Neural progenitor cell (in vitro differentiated cells): Measurements from ENCODE around the gene RALGAPA1. TPM values are rescaled to one million over a fixed set of nuclear protein-coding genes. Genes with fewer than 3 reads are reported as not detected.
"Not testable (repeated sequence)": the region's sequence is repeated elsewhere in the genome, so short reads cannot be mapped to it uniquely, and the experiment has no call there.

ENCODE experiments used
- DNase-seq: peaks from one replicate; pipeline ENCODE4 v3.0.0-alpha.2; 2016; ENCODE audit warnings: low spot score
- H2AFZ ChIP-seq: fragments of 200-600 bp; sonication (generic); replicated peaks from 2 replicates; pipeline ENCODE4 v1.6.1; 2016; ENCODE audit warnings: antibody characterized with exemption
- H3F3A ChIP-seq: fragments of 200-600 bp; sonication (generic); 2 replicates; pipeline ENCODE4 v1.6.1; 2016; ENCODE audit warnings: antibody characterized with exemption, low read depth
- H3K27ac ChIP-seq: fragments of 200-600 bp; sonication (generic); 2 replicates; pipeline ENCODE4 v1.5.1; 2016; ENCODE audit warnings: mild to moderate bottlenecking
- H3K27me3 ChIP-seq: fragments of 200-600 bp; sonication (generic); 2 replicates; pipeline ENCODE4 v1.6.1; 2016; ENCODE audit warnings: mild to moderate bottlenecking, moderate library complexity
- H3K36me3 ChIP-seq: fragments of 200-600 bp; sonication (generic); 2 replicates; pipeline ENCODE4 v1.5.1; 2016
- H3K4me1 ChIP-seq: fragments of 200-600 bp; sonication (generic); 2 replicates; pipeline ENCODE4 v1.6.1; 2016; ENCODE audit warnings: mixed run types
- H3K4me2 ChIP-seq: fragments of 200-600 bp; sonication (generic); 2 replicates; pipeline ENCODE4 v1.6.1; 2016
- H3K4me3 ChIP-seq: fragments of 200-600 bp; sonication (generic); 2 replicates; pipeline ENCODE4 v1.5.1; 2016
- H3K79me2 ChIP-seq: fragments of 200-600 bp; sonication (generic); 2 replicates; pipeline ENCODE4 v1.6.1; 2016; ENCODE audit warnings: low read depth
- H3K9ac ChIP-seq: fragments of 200-600 bp; sonication (generic); 2 replicates; pipeline ENCODE4 v1.6.1; 2016
- H3K9me3 ChIP-seq: fragments of 200-600 bp; sonication (generic); 2 replicates; pipeline ENCODE4 v1.5.1; 2016; ENCODE audit warnings: low read depth
- H4K20me1 ChIP-seq: fragments of 200-600 bp; sonication (generic); 2 replicates; pipeline ENCODE4 v1.6.1; 2016; ENCODE audit warnings: low read depth
- H3K27ac Mint-ChIP-seq: 3 replicates; pipeline ENCODE4 v1.8.0; 2021; ENCODE audit warnings: mixed read lengths
- H3K27me3 Mint-ChIP-seq: 2 replicates; pipeline ENCODE4 v1.8.0; 2022; ENCODE audit warnings: low read depth, mild to moderate bottlenecking, inconsistent platforms, moderate library complexity, mixed read lengths; ENCODE audit not compliant: insufficient read depth
- H3K36me3 Mint-ChIP-seq: 3 replicates; pipeline ENCODE4 v1.8.0; 2021; ENCODE audit warnings: mixed read lengths
- H3K4me1 Mint-ChIP-seq: 3 replicates; pipeline ENCODE4 v1.8.0; 2021; ENCODE audit warnings: mixed read lengths
- H3K4me3 Mint-ChIP-seq: 3 replicates; pipeline ENCODE4 v1.8.0; 2021; ENCODE audit warnings: mild to moderate bottlenecking, moderate library complexity, mixed read lengths
- H3K9me3 Mint-ChIP-seq: 3 replicates; pipeline ENCODE4 v1.8.0; 2020; ENCODE audit warnings: mixed read lengths
- EZH2 ChIP-seq: fragments of 200-600 bp; sonication (generic); IDR thresholded peaks from 2 replicates; pipeline ENCODE4 v1.6.1; 2017; ENCODE audit warnings: antibody characterized with exemption, mild to moderate bottlenecking, moderate library complexity
- EZH2phosphoT487 ChIP-seq: fragments of 200-600 bp; sonication (generic); IDR thresholded peaks from 2 replicates; pipeline ENCODE4 v1.6.1; 2017; ENCODE audit warnings: antibody characterized with exemption
- total RNA-seq: library from RNA; depleted of rRNA; stranded (reverse); fragments of >200 nt; gene quantifications from 2 replicates; pipeline ENCODE4 v1.2.3, GENCODE V29; 2015; ENCODE audit warnings: low replicate concordance
- TF ChIP-seq, protein P1 (sequence below): fragments of 200-600 bp; sonication (generic); IDR thresholded peaks from 2 replicates; pipeline ENCODE4 v1.5.1; 2017; ENCODE audit warnings: antibody characterized with exemption, mild to moderate bottlenecking

RALGAPA1 gene
- total RNA-seq, 1 donor from 2014 or later: 31.7 TPM

- Mint-ChIP-seq H3K4me1 (no peaks in the 10 kb centered on the region), H3K27me3 (peaks cover 2% of the 10 kb centered on the region), H3K27ac (no peak overlapping the region), H3K4me3 (no peak overlapping the region), H3K9me3 (peaks cover 16% of the 10 kb centered on the region), H3K36me3 (peaks cover 23% of the 10 kb centered on the region)
- H3K4me2 ChIP-seq: no peak overlapping the region
- H3K9ac ChIP-seq: no peak overlapping the region
- H3K27me3 ChIP-seq: no peaks in the 10 kb centered on the region
- no peak overlapping the region for H2AFZ ChIP-seq
- no peak for DNase-seq
- no peaks in the 10 kb centered on the region for H3F3A ChIP-seq
- H3K4me1 ChIP-seq: no peaks in the 10 kb centered on the region
- H3K27ac ChIP-seq: no peak overlapping the region
- H3K79me2 ChIP-seq: peaks cover 6% of the 10 kb centered on the region
- peaks cover 8% of the 10 kb centered on the region for H3K36me3 ChIP-seq
- H3K4me3 ChIP-seq: no peak overlapping the region
- H3K9me3 ChIP-seq: no peaks in the 10 kb centered on the region
- H4K20me1 ChIP-seq: no peaks in the 10 kb centered on the region
- TF ChIP-seq EZH2: no peak
- TF ChIP-seq, protein P1, sequence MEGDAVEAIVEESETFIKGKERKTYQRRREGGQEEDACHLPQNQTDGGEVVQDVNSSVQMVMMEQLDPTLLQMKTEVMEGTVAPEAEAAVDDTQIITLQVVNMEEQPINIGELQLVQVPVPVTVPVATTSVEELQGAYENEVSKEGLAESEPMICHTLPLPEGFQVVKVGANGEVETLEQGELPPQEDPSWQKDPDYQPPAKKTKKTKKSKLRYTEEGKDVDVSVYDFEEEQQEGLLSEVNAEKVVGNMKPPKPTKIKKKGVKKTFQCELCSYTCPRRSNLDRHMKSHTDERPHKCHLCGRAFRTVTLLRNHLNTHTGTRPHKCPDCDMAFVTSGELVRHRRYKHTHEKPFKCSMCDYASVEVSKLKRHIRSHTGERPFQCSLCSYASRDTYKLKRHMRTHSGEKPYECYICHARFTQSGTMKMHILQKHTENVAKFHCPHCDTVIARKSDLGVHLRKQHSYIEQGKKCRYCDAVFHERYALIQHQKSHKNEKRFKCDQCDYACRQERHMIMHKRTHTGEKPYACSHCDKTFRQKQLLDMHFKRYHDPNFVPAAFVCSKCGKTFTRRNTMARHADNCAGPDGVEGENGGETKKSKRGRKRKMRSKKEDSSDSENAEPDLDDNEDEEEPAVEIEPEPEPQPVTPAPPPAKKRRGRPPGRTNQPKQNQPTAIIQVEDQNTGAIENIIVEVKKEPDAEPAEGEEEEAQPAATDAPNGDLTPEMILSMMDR: no peak
- TF ChIP-seq EZH2phosphoT487: no peak
Measured at GRCh38 chr14:35849122-35849521, 40.0 kb upstream of the RALGAPA1 start.

GRCh38 chr14:35847636-35848035, 38.5 kb upstream of the RALGAPA1 start:
- no peak overlapping the region for H3K27ac Mint-ChIP-seq

GRCh38 chr14:35844494-35844893, 35.4 kb upstream of the RALGAPA1 start:
- Histone ChIP-seq H3F3A (no peaks in the 10 kb centered on the region), H3K36me3 (peaks cover 17% of the 10 kb centered on the region), H3K27ac (no peak overlapping the region), H3K4me1 (no peaks in the 10 kb centered on the region), H3K79me2 (peaks cover 21% of the 10 kb centered on the region), H2AFZ (no peak overlapping the region), H3K4me2 (no peak overlapping the region), H3K9ac (no peak overlapping the region), H3K4me3 (no peak overlapping the region), H3K27me3 (no peaks in the 10 kb centered on the region), H3K9me3 (no peaks in the 10 kb centered on the region), H4K20me1 (no peaks in the 10 kb centered on the region)
- Mint-ChIP-seq H3K9me3 (peaks cover 33% of the 10 kb centered on the region), H3K27ac (no peak overlapping the region), H3K4me1 (no peaks in the 10 kb centered on the region), H3K27me3 (peaks cover 4% of the 10 kb centered on the region), H3K36me3 (peaks cover 40% of the 10 kb centered on the region), H3K4me3 (no peak overlapping the region)
- TF ChIP-seq, protein P1: no peak
- TF ChIP-seq EZH2phosphoT487 (no peak), EZH2 (no peak)
- no peak for DNase-seq

More at GRCh38 chr14:35847636-35848035, 38.5 kb upstream of the RALGAPA1 start:
- Histone ChIP-seq H3K36me3 (peaks cover 8% of the 10 kb centered on the region), H4K20me1 (no peaks in the 10 kb centered on the region), H3K9me3 (no peaks in the 10 kb centered on the region), H3K79me2 (no peaks in the 10 kb centered on the region), H3K4me1 (no peaks in the 10 kb centered on the region), H3K9ac (no peak overlapping the region), H3K27ac (no peak overlapping the region), H2AFZ (no peak overlapping the region), H3K4me2 (no peak overlapping the region), H3K27me3 (no peaks in the 10 kb centered on the region), H3K4me3 (no peak overlapping the region), H3F3A (no peaks in the 10 kb centered on the region)
- TF ChIP-seq EZH2: no peak
- TF ChIP-seq EZH2phosphoT487: no peak
- TF ChIP-seq, protein P1: no peak
- Mint-ChIP-seq H3K36me3 (peaks cover 33% of the 10 kb centered on the region), H3K27me3 (peaks cover 2% of the 10 kb centered on the region), H3K4me3 (no peak overlapping the region), H3K4me1 (no peaks in the 10 kb centered on the region), H3K9me3 (peaks cover 23% of the 10 kb centered on the region)
- DNase-seq: no peak

GRCh38 chr14:35842245-35842644, 33.1 kb upstream of the RALGAPA1 start:
- not testable (repeated sequence) for H3K9ac ChIP-seq, DNase-seq, H3K27ac ChIP-seq, H3K27ac Mint-ChIP-seq, H4K20me1 ChIP-seq, H3K27me3 Mint-ChIP-seq, H3K27me3 ChIP-seq, H3K4me2 ChIP-seq, H3K4me1 Mint-ChIP-seq, H3F3A ChIP-seq, H3K4me3 Mint-ChIP-seq, H3K4me3 ChIP-seq, H2AFZ ChIP-seq, H3K9me3 ChIP-seq, H3K4me1 ChIP-seq
- H3K36me3 ChIP-seq: peaks cover 26% of the 10 kb centered on the region
- peaks cover 27% of the 10 kb centered on the region for H3K79me2 ChIP-seq
- peaks cover 56% of the 10 kb centered on the region for H3K36me3 Mint-ChIP-seq
- peaks cover 47% of the 10 kb centered on the region for H3K9me3 Mint-ChIP-seq

DNA sequence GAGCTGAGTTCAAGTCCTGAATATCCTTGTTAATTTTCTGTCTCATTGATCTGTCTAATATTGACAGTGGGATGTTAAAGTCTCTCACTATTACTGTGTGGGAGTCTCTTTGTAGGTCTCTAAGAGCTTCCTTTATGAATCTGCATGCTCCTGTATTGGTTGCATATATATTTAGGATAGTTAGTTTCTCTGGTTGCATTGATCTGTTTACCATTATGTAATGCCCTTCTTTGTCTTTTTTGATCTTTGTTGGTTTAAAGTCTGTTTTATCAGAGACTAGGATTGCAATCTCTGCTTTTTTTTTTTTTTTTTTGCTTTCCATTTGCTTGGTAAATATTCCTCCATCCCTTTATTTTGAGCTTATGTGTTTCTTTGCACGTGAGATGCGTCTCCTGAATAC, 32.6 kb upstream of the RALGAPA1 start:
- not testable (repeated sequence) for H3K4me3 Mint-ChIP-seq, H3K27ac ChIP-seq, H3K4me2 ChIP-seq, H4K20me1 ChIP-seq, H3K9me3 ChIP-seq, H3F3A ChIP-seq, H3K27ac Mint-ChIP-seq, H3K27me3 ChIP-seq, H3K4me1 Mint-ChIP-seq, H3K4me1 ChIP-seq, H3K27me3 Mint-ChIP-seq, H3K9ac ChIP-seq, DNase-seq, H3K4me3 ChIP-seq, H2AFZ ChIP-seq
- Histone ChIP-seq H3K79me2 (peaks cover 27% of the 10 kb centered on the region), H3K36me3 (peaks cover 26% of the 10 kb centered on the region)
- H3K9me3 Mint-ChIP-seq: peaks cover 47% of the 10 kb centered on the region
- H3K36me3 Mint-ChIP-seq: peaks cover 58% of the 10 kb centered on the region
